GM23338 (cell line): ENCODE measurements around the gene C1QTNF1. TPM values are rescaled to one million over a fixed set of nuclear protein-coding genes. Genes with fewer than 3 reads are reported as not detected.

Experiments used
- EZH2phosphoT487 ChIP-seq: fragments of 200-600 bp; sonication (generic); IDR thresholded peaks from one replicate; pipeline ENCODE4 v1.8.1; 2018; ENCODE audit warnings: antibody characterized with exemption; ENCODE audit not compliant: unreplicated experiment
- NANOG ChIP-seq: IDR thresholded peaks from 2 replicates; pipeline ENCODE4 v1.6.1; 2016; ENCODE audit warnings: antibody characterized with exemption, borderline replicate concordance
- POLR2AphosphoS5 ChIP-seq: IDR thresholded peaks from 2 replicates; pipeline ENCODE4 v1.6.1; 2016; ENCODE audit warnings: antibody characterized with exemption, low read depth
- REST ChIP-seq: IDR thresholded peaks from one replicate; pipeline ENCODE4 v1.6.1; 2018; ENCODE audit warnings: antibody characterized with exemption; ENCODE audit not compliant: unreplicated experiment
- ZNF114 ChIP-seq: fragments of 250-450 bp; sonication (Bioruptor Pico); IDR thresholded peaks from 2 replicates; pipeline ENCODE4 v1.5.0; 2020; ENCODE audit warnings: mild to moderate bottlenecking, moderate library complexity
- polyA plus RNA-seq: library from polyadenylated mRNA; unstranded; fragments of >200 nt; fragmentation: Nextera tagmentation; extraction: Ambion mirVana; gene quantifications from 2 replicates; pipeline ENCODE4 v1.2.1, GENCODE V29; 2016
- total RNA-seq: library from RNA; depleted of rRNA; stranded (reverse); fragments of >200 nt; shearing (Covaris generic); gene quantifications from 2 replicates; pipeline ENCODE4 v1.2.3, GENCODE V29; 2014
- TF ChIP-seq, protein P1 (sequence below): fragments of 250-450 bp; sonication (Bioruptor Pico); IDR thresholded peaks from 2 replicates; pipeline ENCODE4 v1.5.0; 2020; ENCODE audit warnings: mild to moderate bottlenecking, moderate library complexity
- TF ChIP-seq, protein P2 (sequence below), 2 experiments: fragments of 200-600 bp in 1 of 2; sonication (generic) in 1 of 2; conservative IDR thresholded peaks; 2 replicates each; pipeline versions ENCODE4 v1.5.1 to v1.6.1; 2016 to 2017; ENCODE audit warnings: antibody characterized with exemption in 2 of 2, low read depth in 2 of 2, mild to moderate bottlenecking in 2 of 2, moderate library complexity in 1 of 2

Gene C1QTNF1
- total and polyA plus RNA-seq, 2 experiments from 2014 or later = 1.1 to 1.9 TPM

- TF ChIP-seq, protein P1, sequence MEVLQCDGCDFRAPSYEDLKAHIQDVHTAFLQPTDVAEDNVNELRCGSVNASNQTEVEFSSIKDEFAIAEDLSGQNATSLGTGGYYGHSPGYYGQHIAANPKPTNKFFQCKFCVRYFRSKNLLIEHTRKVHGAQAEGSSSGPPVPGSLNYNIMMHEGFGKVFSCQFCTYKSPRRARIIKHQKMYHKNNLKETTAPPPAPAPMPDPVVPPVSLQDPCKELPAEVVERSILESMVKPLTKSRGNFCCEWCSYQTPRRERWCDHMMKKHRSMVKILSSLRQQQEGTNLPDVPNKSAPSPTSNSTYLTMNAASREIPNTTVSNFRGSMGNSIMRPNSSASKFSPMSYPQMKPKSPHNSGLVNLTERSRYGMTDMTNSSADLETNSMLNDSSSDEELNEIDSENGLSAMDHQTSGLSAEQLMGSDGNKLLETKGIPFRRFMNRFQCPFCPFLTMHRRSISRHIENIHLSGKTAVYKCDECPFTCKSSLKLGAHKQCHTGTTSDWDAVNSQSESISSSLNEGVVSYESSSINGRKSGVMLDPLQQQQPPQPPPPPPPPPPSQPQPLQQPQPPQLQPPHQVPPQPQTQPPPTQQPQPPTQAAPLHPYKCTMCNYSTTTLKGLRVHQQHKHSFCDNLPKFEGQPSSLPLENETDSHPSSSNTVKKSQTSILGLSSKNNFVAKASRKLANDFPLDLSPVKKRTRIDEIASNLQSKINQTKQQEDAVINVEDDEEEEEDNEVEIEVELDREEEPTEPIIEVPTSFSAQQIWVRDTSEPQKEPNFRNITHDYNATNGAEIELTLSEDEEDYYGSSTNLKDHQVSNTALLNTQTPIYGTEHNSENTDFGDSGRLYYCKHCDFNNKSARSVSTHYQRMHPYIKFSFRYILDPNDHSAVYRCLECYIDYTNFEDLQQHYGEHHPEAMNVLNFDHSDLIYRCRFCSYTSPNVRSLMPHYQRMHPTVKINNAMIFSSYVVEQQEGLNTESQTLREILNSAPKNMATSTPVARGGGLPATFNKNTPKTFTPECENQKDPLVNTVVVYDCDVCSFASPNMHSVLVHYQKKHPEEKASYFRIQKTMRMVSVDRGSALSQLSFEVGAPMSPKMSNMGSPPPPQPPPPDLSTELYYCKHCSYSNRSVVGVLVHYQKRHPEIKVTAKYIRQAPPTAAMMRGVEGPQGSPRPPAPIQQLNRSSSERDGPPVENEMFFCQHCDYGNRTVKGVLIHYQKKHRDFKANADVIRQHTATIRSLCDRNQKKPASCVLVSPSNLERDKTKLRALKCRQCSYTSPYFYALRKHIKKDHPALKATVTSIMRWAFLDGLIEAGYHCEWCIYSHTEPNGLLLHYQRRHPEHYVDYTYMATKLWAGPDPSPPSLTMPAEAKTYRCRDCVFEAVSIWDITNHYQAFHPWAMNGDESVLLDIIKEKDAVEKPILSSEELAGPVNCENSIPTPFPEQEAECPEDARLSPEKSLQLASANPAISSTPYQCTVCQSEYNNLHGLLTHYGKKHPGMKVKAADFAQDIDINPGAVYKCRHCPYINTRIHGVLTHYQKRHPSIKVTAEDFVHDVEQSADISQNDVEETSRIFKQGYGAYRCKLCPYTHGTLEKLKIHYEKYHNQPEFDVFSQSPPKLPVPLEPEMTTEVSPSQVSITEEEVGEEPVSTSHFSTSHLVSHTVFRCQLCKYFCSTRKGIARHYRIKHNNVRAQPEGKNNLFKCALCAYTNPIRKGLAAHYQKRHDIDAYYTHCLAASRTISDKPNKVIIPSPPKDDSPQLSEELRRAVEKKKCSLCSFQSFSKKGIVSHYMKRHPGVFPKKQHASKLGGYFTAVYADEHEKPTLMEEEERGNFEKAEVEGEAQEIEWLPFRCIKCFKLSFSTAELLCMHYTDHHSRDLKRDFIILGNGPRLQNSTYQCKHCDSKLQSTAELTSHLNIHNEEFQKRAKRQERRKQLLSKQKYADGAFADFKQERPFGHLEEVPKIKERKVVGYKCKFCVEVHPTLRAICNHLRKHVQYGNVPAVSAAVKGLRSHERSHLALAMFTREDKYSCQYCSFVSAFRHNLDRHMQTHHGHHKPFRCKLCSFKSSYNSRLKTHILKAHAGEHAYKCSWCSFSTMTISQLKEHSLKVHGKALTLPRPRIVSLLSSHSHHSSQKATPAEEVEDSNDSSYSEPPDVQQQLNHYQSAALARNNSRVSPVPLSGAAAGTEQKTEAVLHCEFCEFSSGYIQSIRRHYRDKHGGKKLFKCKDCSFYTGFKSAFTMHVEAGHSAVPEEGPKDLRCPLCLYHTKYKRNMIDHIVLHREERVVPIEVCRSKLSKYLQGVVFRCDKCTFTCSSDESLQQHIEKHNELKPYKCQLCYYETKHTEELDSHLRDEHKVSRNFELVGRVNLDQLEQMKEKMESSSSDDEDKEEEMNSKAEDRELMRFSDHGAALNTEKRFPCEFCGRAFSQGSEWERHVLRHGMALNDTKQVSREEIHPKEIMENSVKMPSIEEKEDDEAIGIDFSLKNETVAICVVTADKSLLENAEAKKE = no peak
- TF ChIP-seq ZNF114 (CRISPR knock-in tag) (no peak), POLR2AphosphoS5 (no peak), REST (no peak), NANOG (no peak), EZH2phosphoT487 (no peak)
- TF ChIP-seq, protein P2, sequence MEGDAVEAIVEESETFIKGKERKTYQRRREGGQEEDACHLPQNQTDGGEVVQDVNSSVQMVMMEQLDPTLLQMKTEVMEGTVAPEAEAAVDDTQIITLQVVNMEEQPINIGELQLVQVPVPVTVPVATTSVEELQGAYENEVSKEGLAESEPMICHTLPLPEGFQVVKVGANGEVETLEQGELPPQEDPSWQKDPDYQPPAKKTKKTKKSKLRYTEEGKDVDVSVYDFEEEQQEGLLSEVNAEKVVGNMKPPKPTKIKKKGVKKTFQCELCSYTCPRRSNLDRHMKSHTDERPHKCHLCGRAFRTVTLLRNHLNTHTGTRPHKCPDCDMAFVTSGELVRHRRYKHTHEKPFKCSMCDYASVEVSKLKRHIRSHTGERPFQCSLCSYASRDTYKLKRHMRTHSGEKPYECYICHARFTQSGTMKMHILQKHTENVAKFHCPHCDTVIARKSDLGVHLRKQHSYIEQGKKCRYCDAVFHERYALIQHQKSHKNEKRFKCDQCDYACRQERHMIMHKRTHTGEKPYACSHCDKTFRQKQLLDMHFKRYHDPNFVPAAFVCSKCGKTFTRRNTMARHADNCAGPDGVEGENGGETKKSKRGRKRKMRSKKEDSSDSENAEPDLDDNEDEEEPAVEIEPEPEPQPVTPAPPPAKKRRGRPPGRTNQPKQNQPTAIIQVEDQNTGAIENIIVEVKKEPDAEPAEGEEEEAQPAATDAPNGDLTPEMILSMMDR (conservative IDR thresholded peaks at IDR 0.05; ENCODE audit: low read depth in 2 of 2) = no peak
Measured at GRCh38 chr17:79080761-79081290, 56.9 kb downstream of the C1QTNF1 start (continued).
